ENCODE results near the gene AMBRA1.

DNA sequence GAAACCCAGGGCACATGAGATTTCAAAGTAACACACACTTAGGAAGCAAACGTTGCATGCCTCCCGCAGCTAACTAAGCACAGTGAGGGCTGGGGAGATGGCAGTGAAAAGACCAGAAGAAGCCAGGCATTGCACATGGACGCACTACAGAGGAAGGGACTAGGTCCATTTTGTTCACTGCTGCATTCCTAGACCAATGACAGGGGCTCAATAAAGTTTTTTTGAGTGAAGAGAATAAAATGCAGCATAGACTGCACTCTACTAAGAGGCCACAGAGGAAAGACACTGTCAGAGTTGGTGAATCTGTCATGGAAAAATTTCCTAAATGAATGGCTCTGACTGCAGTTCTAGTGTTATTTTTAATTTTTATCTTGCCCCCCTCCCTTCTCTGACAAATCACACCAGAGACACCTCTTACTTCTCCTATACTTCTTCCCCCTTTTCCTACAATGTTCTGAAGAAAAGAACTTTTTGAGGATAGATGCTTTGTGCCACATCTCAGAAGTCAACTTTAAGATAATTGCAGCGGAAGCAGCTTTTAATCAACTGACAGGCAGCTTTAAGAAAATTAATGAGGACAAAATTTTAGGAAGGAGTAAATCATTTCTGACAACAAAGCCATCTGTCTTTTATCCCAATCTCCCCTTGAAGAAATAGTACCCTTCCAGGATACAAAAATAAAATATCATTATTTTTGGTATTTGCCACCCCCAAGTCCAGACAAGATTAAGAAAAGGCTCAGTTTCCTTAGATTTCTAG lies 167.4 kb downstream of the AMBRA1 start:
- TF ChIP-seq, protein P1, sequence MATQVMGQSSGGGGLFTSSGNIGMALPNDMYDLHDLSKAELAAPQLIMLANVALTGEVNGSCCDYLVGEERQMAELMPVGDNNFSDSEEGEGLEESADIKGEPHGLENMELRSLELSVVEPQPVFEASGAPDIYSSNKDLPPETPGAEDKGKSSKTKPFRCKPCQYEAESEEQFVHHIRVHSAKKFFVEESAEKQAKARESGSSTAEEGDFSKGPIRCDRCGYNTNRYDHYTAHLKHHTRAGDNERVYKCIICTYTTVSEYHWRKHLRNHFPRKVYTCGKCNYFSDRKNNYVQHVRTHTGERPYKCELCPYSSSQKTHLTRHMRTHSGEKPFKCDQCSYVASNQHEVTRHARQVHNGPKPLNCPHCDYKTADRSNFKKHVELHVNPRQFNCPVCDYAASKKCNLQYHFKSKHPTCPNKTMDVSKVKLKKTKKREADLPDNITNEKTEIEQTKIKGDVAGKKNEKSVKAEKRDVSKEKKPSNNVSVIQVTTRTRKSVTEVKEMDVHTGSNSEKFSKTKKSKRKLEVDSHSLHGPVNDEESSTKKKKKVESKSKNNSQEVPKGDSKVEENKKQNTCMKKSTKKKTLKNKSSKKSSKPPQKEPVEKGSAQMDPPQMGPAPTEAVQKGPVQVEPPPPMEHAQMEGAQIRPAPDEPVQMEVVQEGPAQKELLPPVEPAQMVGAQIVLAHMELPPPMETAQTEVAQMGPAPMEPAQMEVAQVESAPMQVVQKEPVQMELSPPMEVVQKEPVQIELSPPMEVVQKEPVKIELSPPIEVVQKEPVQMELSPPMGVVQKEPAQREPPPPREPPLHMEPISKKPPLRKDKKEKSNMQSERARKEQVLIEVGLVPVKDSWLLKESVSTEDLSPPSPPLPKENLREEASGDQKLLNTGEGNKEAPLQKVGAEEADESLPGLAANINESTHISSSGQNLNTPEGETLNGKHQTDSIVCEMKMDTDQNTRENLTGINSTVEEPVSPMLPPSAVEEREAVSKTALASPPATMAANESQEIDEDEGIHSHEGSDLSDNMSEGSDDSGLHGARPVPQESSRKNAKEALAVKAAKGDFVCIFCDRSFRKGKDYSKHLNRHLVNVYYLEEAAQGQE (IDR thresholded peaks at IDR 0.05; ENCODE audit: insufficient replicate concordance, low read depth): no peak
- TF ChIP-seq, protein P2, sequence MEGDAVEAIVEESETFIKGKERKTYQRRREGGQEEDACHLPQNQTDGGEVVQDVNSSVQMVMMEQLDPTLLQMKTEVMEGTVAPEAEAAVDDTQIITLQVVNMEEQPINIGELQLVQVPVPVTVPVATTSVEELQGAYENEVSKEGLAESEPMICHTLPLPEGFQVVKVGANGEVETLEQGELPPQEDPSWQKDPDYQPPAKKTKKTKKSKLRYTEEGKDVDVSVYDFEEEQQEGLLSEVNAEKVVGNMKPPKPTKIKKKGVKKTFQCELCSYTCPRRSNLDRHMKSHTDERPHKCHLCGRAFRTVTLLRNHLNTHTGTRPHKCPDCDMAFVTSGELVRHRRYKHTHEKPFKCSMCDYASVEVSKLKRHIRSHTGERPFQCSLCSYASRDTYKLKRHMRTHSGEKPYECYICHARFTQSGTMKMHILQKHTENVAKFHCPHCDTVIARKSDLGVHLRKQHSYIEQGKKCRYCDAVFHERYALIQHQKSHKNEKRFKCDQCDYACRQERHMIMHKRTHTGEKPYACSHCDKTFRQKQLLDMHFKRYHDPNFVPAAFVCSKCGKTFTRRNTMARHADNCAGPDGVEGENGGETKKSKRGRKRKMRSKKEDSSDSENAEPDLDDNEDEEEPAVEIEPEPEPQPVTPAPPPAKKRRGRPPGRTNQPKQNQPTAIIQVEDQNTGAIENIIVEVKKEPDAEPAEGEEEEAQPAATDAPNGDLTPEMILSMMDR (IDR thresholded peaks at IDR 0.05; ENCODE audit: insufficient read depth, low read length): no peak
- TF ChIP-seq POLR2AphosphoS5 (IDR thresholded peaks at IDR 0.05; ENCODE audit: low read depth): no peak
- no peak for TF ChIP-seq GABPA (IDR thresholded peaks at IDR 0.05; ENCODE audit: low read depth)
- TF ChIP-seq SPI1 (IDR thresholded peaks at IDR 0.05; ENCODE audit: borderline replicate concordance, low read depth): no peak
